ENCODE results near the gene KRTAP4-7. TPM values are rescaled to one million over a fixed set of nuclear protein-coding genes. Genes with fewer than 3 reads are reported as not detected.
"Not testable (repeated sequence)": the region's sequence is repeated elsewhere in the genome, so short reads cannot be mapped to it uniquely, and the experiment has no call there.

The KRTAP4-7 gene
- total RNA-seq, 2 donors from 2014 or later = not detected

- Histone ChIP-seq H3K9ac (ENCODE audit: extremely low read depth, low read length, poor library complexity, severe bottlenecking) (no peak overlapping the region), H3K36me3 (ENCODE audit: control insufficient read depth, insufficient read depth, low read length) (no peaks in the 10 kb centered on the region), H3K9me3 (ENCODE audit: control insufficient read depth, low read length) (no peaks in the 10 kb centered on the region), H3K27ac (ENCODE audit: low read depth, low read length) (no peak overlapping the region), H3K4me3 (ENCODE audit: low read length) (no peak overlapping the region), H3K4me1 (ENCODE audit: control insufficient read depth, insufficient read depth, low read length) (no peaks in the 10 kb centered on the region), H3K27me3 (ENCODE audit: control insufficient read depth, insufficient read depth, low read length, poor library complexity, severe bottlenecking) (no peaks in the 10 kb centered on the region)
- DNase-seq = no peak
- Mint-ChIP-seq H3K27me3 (ENCODE audit: insufficient read depth) (no peaks in the 10 kb centered on the region), H3K27ac (no peak overlapping the region), H3K9me3 (no peaks in the 10 kb centered on the region), H3K36me3 (ENCODE audit: low read depth) (no peaks in the 10 kb centered on the region), H3K4me3 (no peak overlapping the region), H3K4me1 (peaks cover 14% of the 10 kb centered on the region)
- WGBS, 2 experiments (ENCODE audit: insufficient coverage in 1 of 2, insufficient read length in 1 of 2) = 85 to 86% methylated on average over 2 of the region's 2 CpGs
- no peak for TF ChIP-seq CTCF (conservative IDR thresholded peaks at IDR 0.05)
Observed at GRCh38 chr17:41049110-41049509, 34.8 kb upstream of the KRTAP4-7 start.

- no peak for TF ChIP-seq CTCF (conservative IDR thresholded peaks at IDR 0.05)
- Histone ChIP-seq H3K4me1 (ENCODE audit: control insufficient read depth, insufficient read depth, low read length) (no peaks in the 10 kb centered on the region), H3K9ac (ENCODE audit: extremely low read depth, low read length, poor library complexity, severe bottlenecking) (no peak overlapping the region), H3K36me3 (ENCODE audit: control insufficient read depth, insufficient read depth, low read length) (no peaks in the 10 kb centered on the region), H3K27me3 (ENCODE audit: control insufficient read depth, insufficient read depth, low read length, poor library complexity, severe bottlenecking) (no peaks in the 10 kb centered on the region), H3K27ac (ENCODE audit: low read depth, low read length) (no peak overlapping the region), H3K9me3 (ENCODE audit: control insufficient read depth, low read length) (peaks cover 6% of the 10 kb centered on the region), H3K4me3 (ENCODE audit: low read length) (no peak overlapping the region)
- no peak for DNase-seq
- peaks cover 12% of the 10 kb centered on the region for H3K4me1 Mint-ChIP-seq
- no peaks in the 10 kb centered on the region for H3K36me3 Mint-ChIP-seq (ENCODE audit: low read depth)
- H3K27me3 Mint-ChIP-seq (ENCODE audit: insufficient read depth) = no peaks in the 10 kb centered on the region
- H3K27ac Mint-ChIP-seq = no peak overlapping the region
- peaks cover 6% of the 10 kb centered on the region for H3K9me3 Mint-ChIP-seq
- H3K4me3 Mint-ChIP-seq = no peak overlapping the region
Observed at GRCh38 chr17:41052566-41052965, 31.4 kb upstream of the KRTAP4-7 start.

- Histone ChIP-seq H3K4me3 (ENCODE audit: low read length) (no peak overlapping the region), H3K9me3 (ENCODE audit: control insufficient read depth, low read length) (peaks cover 7% of the 10 kb centered on the region), H3K36me3 (ENCODE audit: control insufficient read depth, insufficient read depth, low read length) (no peaks in the 10 kb centered on the region), H3K9ac (ENCODE audit: extremely low read depth, low read length, poor library complexity, severe bottlenecking) (no peak overlapping the region), H3K27ac (ENCODE audit: low read depth, low read length) (no peak overlapping the region), H3K27me3 (ENCODE audit: control insufficient read depth, insufficient read depth, low read length, poor library complexity, severe bottlenecking) (no peaks in the 10 kb centered on the region), H3K4me1 (ENCODE audit: control insufficient read depth, insufficient read depth, low read length) (no peaks in the 10 kb centered on the region)
- H3K27me3 Mint-ChIP-seq (ENCODE audit: insufficient read depth) = no peaks in the 10 kb centered on the region
- H3K4me3 Mint-ChIP-seq = no peak overlapping the region
- WGBS, 2 experiments (ENCODE audit: insufficient coverage in 1 of 2, insufficient read length in 1 of 2) = 69 to 93% methylated on average over 2 to 4 of the region's 4 CpGs
- H3K4me1 Mint-ChIP-seq = peaks cover 7% of the 10 kb centered on the region
- DNase-seq = no peak
- peaks cover 7% of the 10 kb centered on the region for H3K9me3 Mint-ChIP-seq
- no peak overlapping the region for H3K27ac Mint-ChIP-seq
- no peak for TF ChIP-seq CTCF (conservative IDR thresholded peaks at IDR 0.05)
- H3K36me3 Mint-ChIP-seq (ENCODE audit: low read depth) = no peaks in the 10 kb centered on the region
Observed at GRCh38 chr17:41054025-41054424, 29.9 kb upstream of the KRTAP4-7 start.

- H3K9ac ChIP-seq (ENCODE audit: extremely low read depth, low read length, poor library complexity, severe bottlenecking); H3K4me3 ChIP-seq (ENCODE audit: low read length); H3K27me3 Mint-ChIP-seq (ENCODE audit: insufficient read depth); H3K27ac Mint-ChIP-seq; H3K36me3 ChIP-seq (ENCODE audit: control insufficient read depth, insufficient read depth, low read length); H3K27ac ChIP-seq (ENCODE audit: low read depth, low read length); H3K36me3 Mint-ChIP-seq (ENCODE audit: low read depth); H3K4me1 Mint-ChIP-seq; H3K9me3 Mint-ChIP-seq; H3K4me3 Mint-ChIP-seq; DNase-seq; H3K9me3 ChIP-seq (ENCODE audit: control insufficient read depth, low read length); H3K4me1 ChIP-seq (ENCODE audit: control insufficient read depth, insufficient read depth, low read length); H3K27me3 ChIP-seq (ENCODE audit: control insufficient read depth, insufficient read depth, low read length, poor library complexity, severe bottlenecking): not testable (repeated sequence)
- WGBS, 2 experiments (ENCODE audit: insufficient coverage in 1 of 2, insufficient read length in 1 of 2) = 92 to 100% methylated on average over 2 to 6 of the region's 9 CpGs
Observed at GRCh38 chr17:41054556-41054955, 29.4 kb upstream of the KRTAP4-7 start.

- not testable (repeated sequence) for H3K9me3 ChIP-seq (ENCODE audit: control insufficient read depth, low read length); H3K4me3 Mint-ChIP-seq; H3K4me1 ChIP-seq (ENCODE audit: control insufficient read depth, insufficient read depth, low read length); H3K27ac ChIP-seq (ENCODE audit: low read depth, low read length); H3K9ac ChIP-seq (ENCODE audit: extremely low read depth, low read length, poor library complexity, severe bottlenecking); H3K4me3 ChIP-seq (ENCODE audit: low read length); H3K4me1 Mint-ChIP-seq; H3K27ac Mint-ChIP-seq; H3K27me3 ChIP-seq (ENCODE audit: control insufficient read depth, insufficient read depth, low read length, poor library complexity, severe bottlenecking); DNase-seq; H3K36me3 Mint-ChIP-seq (ENCODE audit: low read depth); H3K27me3 Mint-ChIP-seq (ENCODE audit: insufficient read depth); H3K9me3 Mint-ChIP-seq; H3K36me3 ChIP-seq (ENCODE audit: control insufficient read depth, insufficient read depth, low read length)
- WGBS, 2 experiments (ENCODE audit: insufficient coverage in 1 of 2, insufficient read length in 1 of 2) = 100% methylated on average over 1 of the region's 6 CpGs; no CpG with 5 or more reads in 1 of the 2 experiments
Observed at GRCh38 chr17:41055130-41055529, 28.8 kb upstream of the KRTAP4-7 start, which contains the start of gene KRTAP2-2. Gene KRTAP2-2, minus strand, starts transcription at chr17:41055230. Its CDS starts 19 bp downstream, at chr17:41055211.

All from endodermal cell (in vitro differentiated cells).